Right cardiac atrium (tissue), 5 donors: ENCODE results near the gene SEMA5A. TPM values are rescaled to one million over a fixed set of nuclear protein-coding genes. Genes with fewer than 3 reads are reported as not detected.

Experiments used
- ATAC-seq, 2 donors: fragments of 200-7000 bp; cut with Tn5 transposase; one replicate each; pipeline versions ENCODE4 v1.8.0 to v1.9.1; 2020; ENCODE audit warnings: moderate library complexity in 2 of 2, mild to moderate bottlenecking in 1 of 2
- DNase-seq, 3 donors: peaks; one replicate each; pipeline ENCODE4 v3.0.0-alpha.2; 2020
- H3K27ac ChIP-seq: one replicate; pipeline ENCODE4 v1.5.1; 2013; ENCODE audit warnings: mild to moderate bottlenecking, low read length, control low read depth, moderate library complexity
- H3K27me3 ChIP-seq: one replicate; pipeline ENCODE4 v1.6.1; 2013; ENCODE audit not compliant: control insufficient read depth, insufficient read depth
- H3K4me1 ChIP-seq: one replicate; pipeline ENCODE4 v1.6.1; 2013; ENCODE audit warnings: low read length; ENCODE audit not compliant: control insufficient read depth, insufficient read depth
- H3K4me3 ChIP-seq: one replicate; pipeline ENCODE4 v1.5.1; 2013; ENCODE audit warnings: low read length, control low read depth
- H3K9me3 ChIP-seq: one replicate; pipeline ENCODE4 v1.6.1; 2013; ENCODE audit warnings: low read length; ENCODE audit not compliant: control insufficient read depth
- WGBS: extraction: QIAGEN DNeasy Blood & Tissue Kit; methylation state at CpG from one replicate; pipeline ENCODE4 v1.1.7; 2013; 5-methylcytosine and 5-hydroxymethylcytosine counted together
- intact Hi-C, 4 donors: fragments of 100-400 bp; cut with DNase I; formaldehyde crosslinking; loops; one replicate each; pipeline versions ENCODE4 v1.11.0 to v1.14.0; 2022 to 2023
- microRNA-seq, 2 donors: library from miRNA; unstranded; fragments of <30 nt; microRNA quantifications; one replicate each; pipeline ENCODE4 v1.2.0, GENCODE V29; 2020 to 2021
- polyA plus RNA-seq: library from polyadenylated mRNA; stranded (reverse); fragments of 200-250 nt; gene quantifications from one replicate; pipeline ENCODE4 v1.2.3, GENCODE V29; 2013
- total RNA-seq, 4 donors: library from RNA; stranded (reverse); fragmentation: NEBNext Ultra II Directional; extraction: Animal tissue kit (Norgen Biotek cat#: 25700); gene quantifications; one replicate each; pipeline ENCODE4 v1.2.1, GENCODE V29; 2021
- donor health status: healthy with polysubstance abuse.
- donor health status: DM: no; HTN: yes; CAD: no.
- donor health status: DM: no; HTN: no; CAD: no.
- donor health status: DM: no; HTN: yes; CAD: no; lungs with severe emphysema.
- donor health status: DM: yes; HTN: yes; CAD: no.

SEMA5A gene
- total and polyA plus RNA-seq, 5 donors: 6.7 to 28.2 (median 23.9) TPM

GRCh38 chr5:9009931-9010651 lies 535.8 kb downstream of the SEMA5A start:
- DNase-seq (no peak), ATAC-seq (no peak)
- H3K27ac ChIP-seq: no peak overlapping the region
- H3K4me1 ChIP-seq: no peaks in the 10 kb centered on the region
- WGBS: 77% methylated on average over 7 of the region's 7 CpGs
- no peaks in the 10 kb centered on the region for H3K27me3 ChIP-seq
- no peak overlapping the region for H3K4me3 ChIP-seq
- intact Hi-C loops: no loop called here
- peaks cover 5% of the 10 kb centered on the region for H3K9me3 ChIP-seq

GRCh38 chr5:8997542-8998070 lies 548.3 kb downstream of the SEMA5A start:
- H3K4me1 ChIP-seq: no peaks in the 10 kb centered on the region
- intact Hi-C loops: no loop called here
- no peak overlapping the region for H3K4me3 ChIP-seq
- WGBS: 40% methylated on average over 1 of the region's 1 CpG
- H3K9me3 ChIP-seq: no peaks in the 10 kb centered on the region
- no peak overlapping the region for H3K27ac ChIP-seq
- DNase-seq (no peak), ATAC-seq (no peak)
- no peaks in the 10 kb centered on the region for H3K27me3 ChIP-seq

- H3K27me3 ChIP-seq: no peaks in the 10 kb centered on the region
- intact Hi-C loops: loop anchor here in 1 of 4 donors (2.0 kb wide), 1 partner anchor 34 kb away; no protein-coding TSS in a partner anchor
- H3K4me3 ChIP-seq: no peak overlapping the region
- DNase-seq (no peak), ATAC-seq (no peak)
- no peaks in the 10 kb centered on the region for H3K9me3 ChIP-seq
- no peak overlapping the region for H3K27ac ChIP-seq
- no peaks in the 10 kb centered on the region for H3K4me1 ChIP-seq
Observed at GRCh38 chr5:8993031-8993430, 552.8 kb downstream of the SEMA5A start.

Small RNA genes within 50 kb of the gene (microRNA-seq; reads per million reads assigned to microRNA genes)
- 4.3 to 9.7 reads per million in 2 donors for gene MIR4636

Other genes starting within 250 kb of the SEMA5A start
- gene TAS2R1, start 84.3 kb upstream of the SEMA5A start, total RNA-seq: not detected
- gene TAS2R1, start 84.3 kb upstream of the SEMA5A start, polyA plus RNA-seq: not detected